ENCODE data around the gene USP9X.

- TF ChIP-seq ZNF274 (IDR thresholded peaks at IDR 0.05; ENCODE audit: low read depth, low read length): no peak
- TF ChIP-seq SUZ12 (IDR thresholded peaks at IDR 0.05; ENCODE audit: extremely low read depth, insufficient read depth, insufficient read length): no peak
- no peak for TF ChIP-seq YY1 (IDR thresholded peaks at IDR 0.05; ENCODE audit: insufficient read depth, insufficient read length)
Measured at GRCh38 chrX:41118156-41118555, 32.9 kb downstream of the USP9X start.
